B cell (primary cell): ENCODE measurements around the gene CCDC194. TPM values are rescaled to one million over a fixed set of nuclear protein-coding genes. Genes with fewer than 3 reads are reported as not detected.

Source experiments
- ATAC-seq: fragments of 200-7000 bp; cut with Tn5 transposase; one replicate; pipeline ENCODE4 v1.10.0; 2021; ENCODE audit warnings: low read depth, mild to moderate bottlenecking, moderate number of reproducible peaks, moderate library complexity
- CTCF ChIA-PET: fragments of 350-600 bp; sonication (Branson Sonifier 250); formaldehyde crosslinking; loops from one replicate; lab custom pipeline; 2021; ENCODE audit warnings: antibody characterized with exemption, inconsistent platforms; lab: Charles Lee
- POLR2A ChIA-PET: fragments of 350-600 bp; sonication (Branson Sonifier 250); formaldehyde crosslinking; loops from one replicate; lab custom pipeline; 2021; ENCODE audit warnings: antibody characterized with exemption; lab: Charles Lee
- DNase-seq: peaks from one replicate; pipeline ENCODE4 v3.0.0; 2013
- H2AFZ ChIP-seq: 2 replicates; pipeline ENCODE4 v1.6.1; 2012; ENCODE audit warnings: mild to moderate bottlenecking, low read depth, low read length; ENCODE audit not compliant: insufficient read depth, poor library complexity, severe bottlenecking
- H3K27ac ChIP-seq, 2 donors: 1 replicate in 1 of 2; 2 replicates in 1 of 2; pipeline ENCODE4 v1.5.1; 2012 to 2013; ENCODE audit warnings: low read length in 2 of 2, mild to moderate bottlenecking in 2 of 2, moderate library complexity in 1 of 2
- H3K27me3 ChIP-seq, 4 experiments: fragments of 200-600 bp in 1 of 4; sonication (generic) in 1 of 4; replicated peaks in 1 of 4; 1 replicate in 2 of 4; 2 replicates in 2 of 4; pipeline versions ENCODE4 v1.6.1 to v1.7.0; 2013 to 2016; ENCODE audit warnings: low read length in 3 of 4, mild to moderate bottlenecking in 2 of 4, mixed read lengths in 1 of 4, moderate library complexity in 1 of 4; ENCODE audit not compliant: insufficient read depth in 4 of 4, control insufficient read depth in 3 of 4; ENCODE audit errors: control extremely low read depth in 1 of 4
- H3K36me3 ChIP-seq, 2 experiments: replicated peaks in 1 of 2; 1 replicate in 1 of 2; 2 replicates in 1 of 2; pipeline versions ENCODE4 v1.6.1 to v1.7.1; 2013; ENCODE audit warnings: low read length in 1 of 2; ENCODE audit not compliant: insufficient read depth in 2 of 2, control insufficient read depth in 1 of 2; ENCODE audit errors: control extremely low read depth in 1 of 2, extremely low read depth in 1 of 2
- H3K4me1 ChIP-seq, 2 donors: fragments of 200-600 bp in 1 of 2; sonication (generic) in 1 of 2; 1 replicate in 1 of 2; 2 replicates in 1 of 2; pipeline versions ENCODE4 v1.5.1 to v1.6.1; 2013 to 2017; ENCODE audit warnings: low read length in 2 of 2; ENCODE audit not compliant: control insufficient read depth in 2 of 2, insufficient read depth in 2 of 2
- H3K4me2 ChIP-seq: replicated peaks from 2 replicates; pipeline ENCODE3; 2012; ENCODE audit warnings: mild to moderate bottlenecking, low read depth, low read length; ENCODE audit not compliant: poor library complexity, severe bottlenecking
- H3K4me3 ChIP-seq, 5 experiments: fragments of 200-600 bp in 1 of 5; sonication (generic) in 1 of 5; 1 replicate in 3 of 5; 2 replicates in 2 of 5; pipeline versions ENCODE4 v1.5.1 to v1.7.0; 2011 to 2016; ENCODE audit warnings: low read length in 4 of 5, mild to moderate bottlenecking in 4 of 5, low read depth in 2 of 5, control low read depth in 1 of 5, moderate library complexity in 1 of 5; ENCODE audit not compliant: insufficient read depth in 1 of 5; ENCODE audit errors: control extremely low read depth in 1 of 5, extremely low read depth in 1 of 5
- H3K79me2 ChIP-seq: fragments of 200-600 bp; sonication (generic); one replicate; pipeline ENCODE4 v1.6.0; 2016; ENCODE audit warnings: low read length; ENCODE audit not compliant: control insufficient read depth, insufficient read depth
- H3K9ac ChIP-seq: fragments of 200-600 bp; sonication (generic); 2 replicates; pipeline ENCODE4 v1.6.1; 2017; ENCODE audit warnings: mild to moderate bottlenecking, low read length, moderate library complexity
- H3K9me3 ChIP-seq, 3 donors: one replicate each; pipeline versions ENCODE4 v1.6.1 to v1.7.1; 2013; ENCODE audit warnings: low read length in 2 of 3; ENCODE audit not compliant: control insufficient read depth in 2 of 3, insufficient read depth in 1 of 3; ENCODE audit errors: control extremely low read depth in 1 of 3
- H4K20me1 ChIP-seq: 2 replicates; pipeline ENCODE4 v1.6.0; 2012; ENCODE audit warnings: mild to moderate bottlenecking, low read length; ENCODE audit not compliant: insufficient read depth, control insufficient read depth, poor library complexity, severe bottlenecking
- H3K27ac Mint-ChIP-seq: one replicate; pipeline ENCODE4 v1.8.0; 2021; ENCODE audit warnings: mixed read lengths
- H3K27me3 Mint-ChIP-seq: one replicate; pipeline ENCODE4 v1.8.0; 2021; ENCODE audit warnings: mixed read lengths
- H3K4me1 Mint-ChIP-seq: one replicate; pipeline ENCODE4 v1.8.0; 2021; ENCODE audit warnings: mixed read lengths
- H3K4me3 Mint-ChIP-seq: one replicate; pipeline ENCODE4 v1.8.0; 2021; ENCODE audit warnings: mixed read lengths
- H3K9me3 Mint-ChIP-seq: one replicate; pipeline ENCODE4 v1.8.0; 2022; ENCODE audit warnings: mixed read lengths; ENCODE audit not compliant: insufficient read depth
- CTCF ChIP-seq: fragments of 200-600 bp; IDR thresholded peaks from one replicate; pipeline ENCODE4 v1.8.0; 2022; ENCODE audit warnings: antibody characterized with exemption, mild to moderate bottlenecking
- EZH2 ChIP-seq: IDR thresholded peaks from 2 replicates; pipeline ENCODE4 v1.6.1; 2012; ENCODE audit warnings: borderline replicate concordance, low read depth, mild to moderate bottlenecking, moderate library complexity, low read length; ENCODE audit not compliant: insufficient read depth, poor library complexity, severe bottlenecking
- WGBS: methylation state at CpG from one replicate; pipeline ENCODE4 v1.1.5; 2013; ENCODE audit warnings: missing lambda C conversion rate; ENCODE audit not compliant: insufficient coverage; 5-methylcytosine and 5-hydroxymethylcytosine counted together
- intact Hi-C: fragments of 100-400 bp; cut with micrococcal nuclease; formaldehyde crosslinking; loops from one replicate; pipeline ENCODE4 v1.10.0; 2022
- polyA plus RNA-seq: library from polyadenylated mRNA; depleted of rRNA; stranded (reverse); fragments of >200 nt; gene quantifications from 2 replicates; pipeline ENCODE4 v1.2.3, GENCODE V29; 2012
- total RNA-seq, 2 donors: library from RNA; stranded (reverse); fragments of 120-200 nt in 1 of 2; gene quantifications; 1 replicate in 1 of 2; 2 replicates in 1 of 2; pipeline versions ENCODE4 v1.2.3 to v1.2.4, GENCODE V29; 2013 to 2022

CCDC194 gene
- total and polyA plus RNA-seq, 2 donors (not counting 1 experiment from before 2014, with no cell fraction given), result 1.4 to 3.4 TPM

GRCh38 chr19:17353386-17353785 is 40.6 kb downstream of the CCDC194 start:
- no peaks in the 10 kb centered on the region for H3K4me1 Mint-ChIP-seq
- H3K9me3 Mint-ChIP-seq, result no peaks in the 10 kb centered on the region
- ChIA-PET POLR2A (no interaction called here), CTCF (interaction anchor here (0.9 kb wide), 1 partner anchor 33 kb away, joined by 3 read pairs; no protein-coding TSS in a partner anchor)
- ATAC-seq (no peak), DNase-seq (no peak)
- H3K27me3 Mint-ChIP-seq, result peaks cover 36% of the 10 kb centered on the region
- Histone ChIP-seq H3K9me3 (no peaks in the 10 kb centered on the region), H3K27me3 (peaks cover 0 to 32% (median 12%) of the 10 kb centered on the region in 4 experiments), H3K4me2 (no peak overlapping the region), H3K79me2 (no peaks in the 10 kb centered on the region), H3K4me1 (no peaks in the 10 kb centered on the region), H4K20me1 (no peaks in the 10 kb centered on the region), H3K4me3 (no peak overlapping the region), H2AFZ (no peak overlapping the region), H3K27ac (no peak overlapping the region), H3K36me3 (no peaks in the 10 kb centered on the region), H3K9ac (no peak overlapping the region)
- no peak overlapping the region for H3K4me3 Mint-ChIP-seq
- no peak for TF ChIP-seq EZH2
- TF ChIP-seq CTCF, result no peak
- peak overlapping the region; percentile 15 for H3K27ac Mint-ChIP-seq
- WGBS, result 87% methylated on average over 8 of the region's 8 CpGs
- intact Hi-C loops, result no loop called here

- 71% methylated on average over 11 of the region's 14 CpGs for WGBS
- H3K4me3 ChIP-seq, result no peak overlapping the region
- no peaks in the 10 kb centered on the region for H3K9me3 ChIP-seq
- POLR2A ChIA-PET, result no interaction called here
- no peak overlapping the region for H3K4me3 Mint-ChIP-seq
- no peaks in the 10 kb centered on the region for H3K4me1 Mint-ChIP-seq
- TF ChIP-seq EZH2, result no peak
- TF ChIP-seq CTCF, result no peak
- H3K9ac ChIP-seq, result no peak overlapping the region
- no peak overlapping the region for H3K27ac ChIP-seq
- H4K20me1 ChIP-seq, result no peaks in the 10 kb centered on the region
- no peaks in the 10 kb centered on the region for H3K36me3 ChIP-seq
- no peak overlapping the region for H2AFZ ChIP-seq
- ATAC-seq, result no peak
- H3K27me3 ChIP-seq, result peaks cover 0 to 38% (median 14%) of the 10 kb centered on the region in 4 experiments
- intact Hi-C loops, result no loop called here
- peak overlapping the region; percentile 15 for H3K27ac Mint-ChIP-seq
- peaks cover 39% of the 10 kb centered on the region for H3K27me3 Mint-ChIP-seq
- no peaks in the 10 kb centered on the region for H3K9me3 Mint-ChIP-seq
- H3K4me2 ChIP-seq, result no peak overlapping the region
- no peaks in the 10 kb centered on the region for H3K79me2 ChIP-seq
- CTCF ChIA-PET, result no interaction called here
- H3K4me1 ChIP-seq, result no peaks in the 10 kb centered on the region
- no peak for DNase-seq
These were observed 41.3 kb downstream of the CCDC194 start for GRCh38 chr19:17352608-17353280.
